ENCODE results near the gene ZBED2.

ZBED2 gene

DNA sequence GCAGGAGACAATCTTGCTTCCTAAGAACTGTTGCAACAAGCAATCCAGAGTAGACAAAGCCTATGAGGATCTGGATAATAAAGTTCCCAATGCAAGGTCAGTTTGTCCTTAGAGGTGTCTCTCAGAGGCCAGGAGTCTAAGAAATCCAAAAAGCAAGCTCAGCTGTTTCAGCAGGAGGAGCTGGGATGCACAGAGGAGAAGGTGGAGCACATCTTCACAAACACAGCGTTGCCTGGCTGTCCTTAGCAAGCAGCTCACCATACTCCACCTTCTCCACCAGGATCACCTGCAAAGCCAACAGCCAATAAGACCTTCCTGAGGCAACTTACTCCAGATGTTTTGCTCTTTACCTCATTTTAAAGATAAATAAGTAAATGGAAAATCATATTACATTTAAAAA, 365 bp downstream of the ZBED2 start:
- H3K4me3 ChIP-seq (ENCODE audit: low read length, poor library complexity, severe bottlenecking): no peak overlapping the region
- no peaks in the 10 kb centered on the region for H3K9me2 ChIP-seq (replicated peaks; ENCODE audit: low read depth, low read length)
- no peaks in the 10 kb centered on the region for H3K9me3 ChIP-seq (ENCODE audit: insufficient read depth, low read depth, low read length)
- no peaks in the 10 kb centered on the region for H3K79me2 ChIP-seq (ENCODE audit: insufficient read depth, low read length)
- TF ChIP-seq, protein P1, sequence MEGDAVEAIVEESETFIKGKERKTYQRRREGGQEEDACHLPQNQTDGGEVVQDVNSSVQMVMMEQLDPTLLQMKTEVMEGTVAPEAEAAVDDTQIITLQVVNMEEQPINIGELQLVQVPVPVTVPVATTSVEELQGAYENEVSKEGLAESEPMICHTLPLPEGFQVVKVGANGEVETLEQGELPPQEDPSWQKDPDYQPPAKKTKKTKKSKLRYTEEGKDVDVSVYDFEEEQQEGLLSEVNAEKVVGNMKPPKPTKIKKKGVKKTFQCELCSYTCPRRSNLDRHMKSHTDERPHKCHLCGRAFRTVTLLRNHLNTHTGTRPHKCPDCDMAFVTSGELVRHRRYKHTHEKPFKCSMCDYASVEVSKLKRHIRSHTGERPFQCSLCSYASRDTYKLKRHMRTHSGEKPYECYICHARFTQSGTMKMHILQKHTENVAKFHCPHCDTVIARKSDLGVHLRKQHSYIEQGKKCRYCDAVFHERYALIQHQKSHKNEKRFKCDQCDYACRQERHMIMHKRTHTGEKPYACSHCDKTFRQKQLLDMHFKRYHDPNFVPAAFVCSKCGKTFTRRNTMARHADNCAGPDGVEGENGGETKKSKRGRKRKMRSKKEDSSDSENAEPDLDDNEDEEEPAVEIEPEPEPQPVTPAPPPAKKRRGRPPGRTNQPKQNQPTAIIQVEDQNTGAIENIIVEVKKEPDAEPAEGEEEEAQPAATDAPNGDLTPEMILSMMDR (conservative IDR thresholded peaks at IDR 0.05; ENCODE audit: low read length): no peak
- TF ChIP-seq EZH2phosphoT487 (IDR thresholded peaks at IDR 0.05; ENCODE audit: borderline replicate concordance): no peak
- H3K36me3 ChIP-seq (ENCODE audit: insufficient read depth, low read length): peaks cover 9% of the 10 kb centered on the region; the same call in 1 of the 2 replicates
- H4K20me1 ChIP-seq (ENCODE audit: insufficient read depth, low read length, poor library complexity, severe bottlenecking): no peaks in the 10 kb centered on the region
- peaks cover 4% of the 10 kb centered on the region for H3K4me1 ChIP-seq (ENCODE audit: insufficient read depth, low read length, poor library complexity, severe bottlenecking)
- no peak overlapping the region for H3K9ac ChIP-seq (ENCODE audit: low read depth, low read length, poor library complexity, severe bottlenecking)
- H3F3A ChIP-seq (ENCODE audit: low read depth): no peaks in the 10 kb centered on the region
- H3K27me3 ChIP-seq (ENCODE audit: insufficient read depth, low read length, poor library complexity, severe bottlenecking): no peaks in the 10 kb centered on the region
- no peak overlapping the region for H2AFZ ChIP-seq (ENCODE audit: low read length)
- no peak overlapping the region for H3K4me2 ChIP-seq (ENCODE audit: low read depth, low read length, poor library complexity, severe bottlenecking)

- Histone ChIP-seq H3K4me1 (ENCODE audit: insufficient read depth, low read length, poor library complexity, severe bottlenecking) (peaks cover 4% of the 10 kb centered on the region), H3K36me3 (ENCODE audit: insufficient read depth, low read length) (peaks cover 10% of the 10 kb centered on the region; the same call in 1 of the 2 replicates), H3K4me2 (ENCODE audit: low read depth, low read length, poor library complexity, severe bottlenecking) (no peak overlapping the region)
Observed at GRCh38 chr3:111594205-111594604, 941 bp downstream of the ZBED2 start.

GRCh38 chr3:111593666-111594065, 1.5 kb downstream of the ZBED2 start:
- H2AFZ ChIP-seq (ENCODE audit: low read length): no peak overlapping the region
- peaks cover 4% of the 10 kb centered on the region for H3K4me1 ChIP-seq (ENCODE audit: insufficient read depth, low read length, poor library complexity, severe bottlenecking)
- no peak overlapping the region for H3K9ac ChIP-seq (ENCODE audit: low read depth, low read length, poor library complexity, severe bottlenecking)
- no peaks in the 10 kb centered on the region for H4K20me1 ChIP-seq (ENCODE audit: insufficient read depth, low read length, poor library complexity, severe bottlenecking)
- H3K4me2 ChIP-seq (ENCODE audit: low read depth, low read length, poor library complexity, severe bottlenecking): no peak overlapping the region
- no peaks in the 10 kb centered on the region for H3K9me3 ChIP-seq (ENCODE audit: insufficient read depth, low read depth, low read length)
- no peaks in the 10 kb centered on the region for H3K9me2 ChIP-seq (replicated peaks; ENCODE audit: low read depth, low read length)
- H3K27me3 ChIP-seq (ENCODE audit: insufficient read depth, low read length, poor library complexity, severe bottlenecking): no peaks in the 10 kb centered on the region
- H3K36me3 ChIP-seq (ENCODE audit: insufficient read depth, low read length): peaks cover 11% of the 10 kb centered on the region; the same call in 1 of the 2 replicates
- no peak for TF ChIP-seq EZH2phosphoT487 (IDR thresholded peaks at IDR 0.05; ENCODE audit: borderline replicate concordance)
- TF ChIP-seq, protein P1 (conservative IDR thresholded peaks at IDR 0.05; ENCODE audit: low read length): no peak
- H3K79me2 ChIP-seq (ENCODE audit: insufficient read depth, low read length): no peaks in the 10 kb centered on the region
- no peaks in the 10 kb centered on the region for H3F3A ChIP-seq (ENCODE audit: low read depth)
- no peak overlapping the region for H3K4me3 ChIP-seq (ENCODE audit: low read length, poor library complexity, severe bottlenecking)

More at GRCh38 chr3:111594205-111594604, 941 bp downstream of the ZBED2 start:
- TF ChIP-seq EZH2phosphoT487 (IDR thresholded peaks at IDR 0.05; ENCODE audit: borderline replicate concordance): no peak
- TF ChIP-seq, protein P1 (conservative IDR thresholded peaks at IDR 0.05; ENCODE audit: low read length): no peak
- no peaks in the 10 kb centered on the region for H3F3A ChIP-seq (ENCODE audit: low read depth)
- no peaks in the 10 kb centered on the region for H4K20me1 ChIP-seq (ENCODE audit: insufficient read depth, low read length, poor library complexity, severe bottlenecking)
- H3K9me2 ChIP-seq (replicated peaks; ENCODE audit: low read depth, low read length): no peaks in the 10 kb centered on the region
- H3K9me3 ChIP-seq (ENCODE audit: insufficient read depth, low read depth, low read length): no peaks in the 10 kb centered on the region
- H3K4me3 ChIP-seq (ENCODE audit: low read length, poor library complexity, severe bottlenecking): no peak overlapping the region
- no peaks in the 10 kb centered on the region for H3K79me2 ChIP-seq (ENCODE audit: insufficient read depth, low read length)
- no peak overlapping the region for H3K9ac ChIP-seq (ENCODE audit: low read depth, low read length, poor library complexity, severe bottlenecking)
- no peaks in the 10 kb centered on the region for H3K27me3 ChIP-seq (ENCODE audit: insufficient read depth, low read length, poor library complexity, severe bottlenecking)
- no peak overlapping the region for H2AFZ ChIP-seq (ENCODE audit: low read length)
